K562 (cell line): ENCODE results near the gene PRKX. TPM values are rescaled to one million over a fixed set of nuclear protein-coding genes. Genes with fewer than 3 reads are reported as not detected.
A peak's percentile ranks its signal among the peaks of the same experiment; 100 is the strongest.

ENCODE experiments used
- CBX1 ChIP-seq: sonication (generic); IDR thresholded peaks from 2 replicates; pipeline ENCODE4 v1.6.1; 2016; ENCODE audit warnings: antibody characterized with exemption, low read depth, mild to moderate bottlenecking
- PPARD ChIP-seq: fragments of 250-450 bp; sonication (Bioruptor Pico); IDR thresholded peaks from 2 replicates; pipeline ENCODE4 v1.8.0; 2022; ENCODE audit warnings: inconsistent platforms, mild to moderate bottlenecking, moderate library complexity
- PRPF4 ChIP-seq: fragments of 200-400 bp; formaldehyde crosslinking; IDR thresholded peaks from one replicate; pipeline ENCODE4 v1.6.1; 2017; ENCODE audit warnings: low read length, low read depth, mild to moderate bottlenecking; ENCODE audit not compliant: insufficient read depth, poor library complexity, severe bottlenecking
- TCFL5 ChIP-seq: fragments of 250-450 bp; sonication (Bioruptor Pico); conservative IDR thresholded peaks from 2 replicates; pipeline ENCODE4 v1.6.1; 2021; ENCODE audit warnings: mild to moderate bottlenecking, moderate library complexity, matching md5 sums
- ZNF134 ChIP-seq: fragments of 250-450 bp; sonication (Bioruptor Pico); conservative IDR thresholded peaks from 2 replicates; pipeline ENCODE4 v1.4.0; 2020
- ZNF431 ChIP-seq: sonication (generic); formaldehyde crosslinking; IDR thresholded peaks from 2 replicates; pipeline ENCODE4 v1.8.0; 2022; ENCODE audit warnings: mild to moderate bottlenecking, missing genetic modification reagents
- ZNF561 ChIP-seq: fragments of 450-650 bp; formaldehyde crosslinking; conservative IDR thresholded peaks from 2 replicates; pipeline ENCODE4 v1.4.0; 2020; ENCODE audit warnings: mild to moderate bottlenecking, moderate library complexity
- polyA plus RNA-seq, 8 experiments: library from polyadenylated mRNA; depleted of rRNA in 4 of 8; stranded (reverse) in 5 of 8; unstranded in 3 of 8; fragments of >200 nt; fragmentation: Nextera tagmentation in 2 of 8; fragmentation: Illumina TruSeq in 1 of 8; extraction: Ambion mirVana in 2 of 8; extraction: Trizol in 1 of 8; gene quantifications; 2 replicates each; pipeline versions ENCODE4 v1.2.1 to v1.2.3, GENCODE V29; 2011 to 2014; ENCODE audit warnings: inconsistent platforms in 1 of 8, missing spikeins in 1 of 8
- total RNA-seq, 7 experiments: library from RNA; depleted of rRNA in 6 of 7; stranded (reverse); fragments of >200 nt in 6 of 7; fragmentation: Illumina TruSeq in 2 of 7; extraction: Trizol in 2 of 7; gene quantifications; 2 replicates each; pipeline versions ENCODE4 v1.2.1 to v1.2.3, GENCODE V29; 2011 to 2021; ENCODE audit warnings: low replicate concordance in 1 of 7
- TF ChIP-seq, protein P1 (sequence below): fragments of 450-650 bp; IDR thresholded peaks from 2 replicates; pipeline ENCODE4 v1.6.1; 2016; ENCODE audit warnings: mild to moderate bottlenecking, moderate library complexity
- TF ChIP-seq, protein P2 (sequence below): fragments of 450-650 bp; IDR thresholded peaks from 2 replicates; pipeline ENCODE4 v1.6.1; 2017; ENCODE audit warnings: antibody characterized with exemption
- TF ChIP-seq, protein P3 (sequence below): fragments of 450-650 bp; IDR thresholded peaks from 2 replicates; pipeline ENCODE4 v1.6.1; 2018; ENCODE audit warnings: mild to moderate bottlenecking, low read depth; ENCODE audit not compliant: partially characterized antibody

Gene PRKX
- total and polyA plus RNA-seq, 9 of the 15 experiments (the other 6 are each of a cell fraction or from before 2014, with no cell fraction given), result 3.3 to 29.4 (median 23.7) TPM

DNA sequence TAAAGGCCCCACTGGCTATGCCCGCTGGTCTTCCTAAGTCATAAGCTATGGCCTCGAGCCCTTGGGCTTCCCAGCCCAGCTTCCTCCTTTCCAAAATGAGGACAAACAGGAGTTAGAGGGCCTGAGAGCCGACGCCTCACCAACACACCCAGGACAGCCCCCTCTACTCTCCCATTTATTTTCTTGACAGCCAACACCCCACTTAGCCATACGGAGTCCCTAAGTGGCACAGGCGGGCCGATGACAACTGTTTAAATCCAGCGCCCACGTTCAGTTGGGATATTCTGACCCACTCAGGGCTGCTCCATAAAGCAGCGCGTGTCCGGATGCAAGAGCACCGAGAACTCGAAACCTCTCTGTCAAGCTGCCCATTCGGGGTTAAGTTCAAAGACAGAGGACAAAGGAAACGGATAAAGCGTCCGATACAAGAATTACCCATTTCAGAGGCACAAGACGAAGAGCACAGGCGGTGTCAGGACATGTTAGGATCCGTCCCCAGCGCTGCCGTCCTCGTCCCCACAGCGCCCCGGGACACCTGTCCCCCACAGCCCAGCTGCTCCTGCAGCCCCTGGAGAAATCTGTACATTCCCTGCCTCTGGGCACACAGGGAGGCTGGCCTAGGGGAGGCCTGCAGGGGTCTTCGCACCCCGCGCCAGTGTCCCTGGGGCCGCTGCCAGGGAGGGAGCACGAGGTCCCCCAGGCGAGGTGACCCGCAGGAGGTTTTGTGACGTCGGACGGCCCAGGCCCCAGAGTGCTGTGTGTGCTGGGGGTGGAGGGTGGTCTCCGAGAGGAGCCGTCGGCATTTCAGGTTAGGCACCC lies 1.2 kb downstream of the PRKX start (continued):
- TF ChIP-seq, protein P1, sequence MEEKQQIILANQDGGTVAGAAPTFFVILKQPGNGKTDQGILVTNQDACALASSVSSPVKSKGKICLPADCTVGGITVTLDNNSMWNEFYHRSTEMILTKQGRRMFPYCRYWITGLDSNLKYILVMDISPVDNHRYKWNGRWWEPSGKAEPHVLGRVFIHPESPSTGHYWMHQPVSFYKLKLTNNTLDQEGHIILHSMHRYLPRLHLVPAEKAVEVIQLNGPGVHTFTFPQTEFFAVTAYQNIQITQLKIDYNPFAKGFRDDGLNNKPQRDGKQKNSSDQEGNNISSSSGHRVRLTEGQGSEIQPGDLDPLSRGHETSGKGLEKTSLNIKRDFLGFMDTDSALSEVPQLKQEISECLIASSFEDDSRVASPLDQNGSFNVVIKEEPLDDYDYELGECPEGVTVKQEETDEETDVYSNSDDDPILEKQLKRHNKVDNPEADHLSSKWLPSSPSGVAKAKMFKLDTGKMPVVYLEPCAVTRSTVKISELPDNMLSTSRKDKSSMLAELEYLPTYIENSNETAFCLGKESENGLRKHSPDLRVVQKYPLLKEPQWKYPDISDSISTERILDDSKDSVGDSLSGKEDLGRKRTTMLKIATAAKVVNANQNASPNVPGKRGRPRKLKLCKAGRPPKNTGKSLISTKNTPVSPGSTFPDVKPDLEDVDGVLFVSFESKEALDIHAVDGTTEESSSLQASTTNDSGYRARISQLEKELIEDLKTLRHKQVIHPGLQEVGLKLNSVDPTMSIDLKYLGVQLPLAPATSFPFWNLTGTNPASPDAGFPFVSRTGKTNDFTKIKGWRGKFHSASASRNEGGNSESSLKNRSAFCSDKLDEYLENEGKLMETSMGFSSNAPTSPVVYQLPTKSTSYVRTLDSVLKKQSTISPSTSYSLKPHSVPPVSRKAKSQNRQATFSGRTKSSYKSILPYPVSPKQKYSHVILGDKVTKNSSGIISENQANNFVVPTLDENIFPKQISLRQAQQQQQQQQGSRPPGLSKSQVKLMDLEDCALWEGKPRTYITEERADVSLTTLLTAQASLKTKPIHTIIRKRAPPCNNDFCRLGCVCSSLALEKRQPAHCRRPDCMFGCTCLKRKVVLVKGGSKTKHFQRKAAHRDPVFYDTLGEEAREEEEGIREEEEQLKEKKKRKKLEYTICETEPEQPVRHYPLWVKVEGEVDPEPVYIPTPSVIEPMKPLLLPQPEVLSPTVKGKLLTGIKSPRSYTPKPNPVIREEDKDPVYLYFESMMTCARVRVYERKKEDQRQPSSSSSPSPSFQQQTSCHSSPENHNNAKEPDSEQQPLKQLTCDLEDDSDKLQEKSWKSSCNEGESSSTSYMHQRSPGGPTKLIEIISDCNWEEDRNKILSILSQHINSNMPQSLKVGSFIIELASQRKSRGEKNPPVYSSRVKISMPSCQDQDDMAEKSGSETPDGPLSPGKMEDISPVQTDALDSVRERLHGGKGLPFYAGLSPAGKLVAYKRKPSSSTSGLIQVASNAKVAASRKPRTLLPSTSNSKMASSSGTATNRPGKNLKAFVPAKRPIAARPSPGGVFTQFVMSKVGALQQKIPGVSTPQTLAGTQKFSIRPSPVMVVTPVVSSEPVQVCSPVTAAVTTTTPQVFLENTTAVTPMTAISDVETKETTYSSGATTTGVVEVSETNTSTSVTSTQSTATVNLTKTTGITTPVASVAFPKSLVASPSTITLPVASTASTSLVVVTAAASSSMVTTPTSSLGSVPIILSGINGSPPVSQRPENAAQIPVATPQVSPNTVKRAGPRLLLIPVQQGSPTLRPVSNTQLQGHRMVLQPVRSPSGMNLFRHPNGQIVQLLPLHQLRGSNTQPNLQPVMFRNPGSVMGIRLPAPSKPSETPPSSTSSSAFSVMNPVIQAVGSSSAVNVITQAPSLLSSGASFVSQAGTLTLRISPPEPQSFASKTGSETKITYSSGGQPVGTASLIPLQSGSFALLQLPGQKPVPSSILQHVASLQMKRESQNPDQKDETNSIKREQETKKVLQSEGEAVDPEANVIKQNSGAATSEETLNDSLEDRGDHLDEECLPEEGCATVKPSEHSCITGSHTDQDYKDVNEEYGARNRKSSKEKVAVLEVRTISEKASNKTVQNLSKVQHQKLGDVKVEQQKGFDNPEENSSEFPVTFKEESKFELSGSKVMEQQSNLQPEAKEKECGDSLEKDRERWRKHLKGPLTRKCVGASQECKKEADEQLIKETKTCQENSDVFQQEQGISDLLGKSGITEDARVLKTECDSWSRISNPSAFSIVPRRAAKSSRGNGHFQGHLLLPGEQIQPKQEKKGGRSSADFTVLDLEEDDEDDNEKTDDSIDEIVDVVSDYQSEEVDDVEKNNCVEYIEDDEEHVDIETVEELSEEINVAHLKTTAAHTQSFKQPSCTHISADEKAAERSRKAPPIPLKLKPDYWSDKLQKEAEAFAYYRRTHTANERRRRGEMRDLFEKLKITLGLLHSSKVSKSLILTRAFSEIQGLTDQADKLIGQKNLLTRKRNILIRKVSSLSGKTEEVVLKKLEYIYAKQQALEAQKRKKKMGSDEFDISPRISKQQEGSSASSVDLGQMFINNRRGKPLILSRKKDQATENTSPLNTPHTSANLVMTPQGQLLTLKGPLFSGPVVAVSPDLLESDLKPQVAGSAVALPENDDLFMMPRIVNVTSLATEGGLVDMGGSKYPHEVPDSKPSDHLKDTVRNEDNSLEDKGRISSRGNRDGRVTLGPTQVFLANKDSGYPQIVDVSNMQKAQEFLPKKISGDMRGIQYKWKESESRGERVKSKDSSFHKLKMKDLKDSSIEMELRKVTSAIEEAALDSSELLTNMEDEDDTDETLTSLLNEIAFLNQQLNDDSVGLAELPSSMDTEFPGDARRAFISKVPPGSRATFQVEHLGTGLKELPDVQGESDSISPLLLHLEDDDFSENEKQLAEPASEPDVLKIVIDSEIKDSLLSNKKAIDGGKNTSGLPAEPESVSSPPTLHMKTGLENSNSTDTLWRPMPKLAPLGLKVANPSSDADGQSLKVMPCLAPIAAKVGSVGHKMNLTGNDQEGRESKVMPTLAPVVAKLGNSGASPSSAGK, result peak; percentile 87
- TF ChIP-seq PRPF4 (no peak), ZNF134 (CRISPR knock-in tag) (no peak), TCFL5 (CRISPR knock-in tag) (no peak), ZNF561 (no peak), PPARD (CRISPR knock-in tag) (no peak), ZNF431 (CRISPR knock-in tag) (0 out of 2 replicates have a peak, but pooled peaks have one; percentile 14), CBX1 (no peak)
- TF ChIP-seq, protein P2, sequence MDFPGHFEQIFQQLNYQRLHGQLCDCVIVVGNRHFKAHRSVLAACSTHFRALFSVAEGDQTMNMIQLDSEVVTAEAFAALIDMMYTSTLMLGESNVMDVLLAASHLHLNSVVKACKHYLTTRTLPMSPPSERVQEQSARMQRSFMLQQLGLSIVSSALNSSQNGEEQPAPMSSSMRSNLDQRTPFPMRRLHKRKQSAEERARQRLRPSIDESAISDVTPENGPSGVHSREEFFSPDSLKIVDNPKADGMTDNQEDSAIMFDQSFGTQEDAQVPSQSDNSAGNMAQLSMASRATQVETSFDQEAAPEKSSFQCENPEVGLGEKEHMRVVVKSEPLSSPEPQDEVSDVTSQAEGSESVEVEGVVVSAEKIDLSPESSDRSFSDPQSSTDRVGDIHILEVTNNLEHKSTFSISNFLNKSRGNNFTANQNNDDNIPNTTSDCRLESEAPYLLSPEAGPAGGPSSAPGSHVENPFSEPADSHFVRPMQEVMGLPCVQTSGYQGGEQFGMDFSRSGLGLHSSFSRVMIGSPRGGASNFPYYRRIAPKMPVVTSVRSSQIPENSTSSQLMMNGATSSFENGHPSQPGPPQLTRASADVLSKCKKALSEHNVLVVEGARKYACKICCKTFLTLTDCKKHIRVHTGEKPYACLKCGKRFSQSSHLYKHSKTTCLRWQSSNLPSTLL, result no peak
- TF ChIP-seq, protein P3, sequence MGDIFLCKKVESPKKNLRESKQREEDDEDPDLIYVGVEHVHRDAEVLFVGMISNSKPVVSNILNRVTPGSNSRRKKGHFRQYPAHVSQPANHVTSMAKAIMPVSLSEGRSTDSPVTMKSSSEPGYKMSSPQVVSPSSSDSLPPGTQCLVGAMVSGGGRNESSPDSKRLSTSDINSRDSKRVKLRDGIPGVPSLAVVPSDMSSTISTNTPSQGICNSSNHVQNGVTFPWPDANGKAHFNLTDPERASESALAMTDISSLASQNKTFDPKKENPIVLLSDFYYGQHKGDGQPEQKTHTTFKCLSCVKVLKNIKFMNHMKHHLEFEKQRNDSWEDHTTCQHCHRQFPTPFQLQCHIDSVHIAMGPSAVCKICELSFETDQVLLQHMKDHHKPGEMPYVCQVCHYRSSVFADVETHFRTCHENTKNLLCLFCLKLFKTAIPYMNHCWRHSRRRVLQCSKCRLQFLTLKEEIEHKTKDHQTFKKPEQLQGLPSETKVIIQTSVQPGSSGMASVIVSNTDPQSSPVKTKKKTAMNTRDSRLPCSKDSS, result no peak
